Activated CD8-positive, alpha-beta T cell treated with anti-CD3 and anti-CD28 coated beads for 36 hours (primary cell): ENCODE results near the gene ALDH16A1. TPM values are rescaled to one million over a fixed set of nuclear protein-coding genes. Genes with fewer than 3 reads are reported as not detected.

Experiments
- ATAC-seq: fragments of 200-7000 bp; cut with Tn5 transposase; one replicate; pipeline ENCODE4 v1.10.0; 2021; ENCODE audit warnings: mild to moderate bottlenecking, moderate library complexity
- CTCF ChIA-PET: fragments of 350-600 bp; sonication (Branson Sonifier 250); formaldehyde crosslinking; loops from one replicate; lab custom pipeline; 2021; ENCODE audit warnings: antibody characterized with exemption; lab: Charles Lee
- POLR2A ChIA-PET: fragments of 350-600 bp; sonication (Branson Sonifier 250); formaldehyde crosslinking; loops from one replicate; lab custom pipeline; 2021; ENCODE audit warnings: antibody characterized with exemption; lab: Charles Lee
- DNase-seq: peaks from one replicate; pipeline ENCODE4 v3.0.0-alpha.2; 2020
- H3K27ac Mint-ChIP-seq: one replicate; pipeline ENCODE4 v1.8.0; 2021; ENCODE audit warnings: mild to moderate bottlenecking, mixed read lengths
- H3K27me3 Mint-ChIP-seq: one replicate; pipeline ENCODE4 v1.8.0; 2021; ENCODE audit warnings: mixed read lengths
- H3K36me3 Mint-ChIP-seq: one replicate; pipeline ENCODE4 v1.8.0; 2021; ENCODE audit warnings: low read depth, mixed read lengths
- H3K4me1 Mint-ChIP-seq: one replicate; pipeline ENCODE4 v1.8.0; 2021; ENCODE audit warnings: low read depth, mixed read lengths
- H3K4me3 Mint-ChIP-seq: one replicate; pipeline ENCODE4 v1.8.0; 2021; ENCODE audit warnings: mild to moderate bottlenecking, moderate library complexity, mixed read lengths
- H3K9me3 Mint-ChIP-seq: one replicate; pipeline ENCODE4 v1.8.0; 2021; ENCODE audit warnings: mixed read lengths
- CTCF ChIP-seq: fragments of 200-600 bp; IDR thresholded peaks from one replicate; pipeline ENCODE4 v1.8.0; 2022; ENCODE audit warnings: antibody characterized with exemption, mild to moderate bottlenecking
- intact Hi-C: fragments of 100-400 bp; cut with micrococcal nuclease; formaldehyde crosslinking; loops from one replicate; pipeline ENCODE4 v1.10.0; 2022
- microRNA-seq: library from miRNA; unstranded; fragments of <30 nt; microRNA quantifications from one replicate; pipeline ENCODE4 v1.2.0, GENCODE V29; 2022; ENCODE audit warnings: borderline microRNAs expressed, borderline replicate concordance
- total RNA-seq, 2 experiments: library from RNA; stranded (reverse); gene quantifications; one replicate each; pipeline ENCODE4 v1.2.3, GENCODE V29; 2021

Gene ALDH16A1
- total RNA-seq, 2 experiments from 2014 or later: 24.6 to 24.8 TPM

GRCh38 chr19:49515767-49516166, 62.7 kb downstream of the ALDH16A1 start:
- Mint-ChIP-seq H3K27ac (no peak overlapping the region), H3K4me3 (no peak overlapping the region), H3K9me3 (no peaks in the 10 kb centered on the region), H3K27me3 (no peaks in the 10 kb centered on the region), H3K4me1 (peaks cover 19% of the 10 kb centered on the region), H3K36me3 (no peaks in the 10 kb centered on the region)
- intact Hi-C loops: no loop called here
- no peak for ATAC-seq
- TF ChIP-seq CTCF: no peak
- no peak for DNase-seq
- ChIA-PET POLR2A (no interaction called here), CTCF (interaction anchor here (0.8 to 3.3 kb wide), 4 partner anchors 9 to 54 kb away, joined by 3 to 16 read pairs (median 7); no protein-coding TSS in a partner anchor)

- Mint-ChIP-seq H3K4me1 (peaks cover 8% of the 10 kb centered on the region), H3K36me3 (no peaks in the 10 kb centered on the region), H3K27me3 (no peaks in the 10 kb centered on the region), H3K9me3 (no peaks in the 10 kb centered on the region), H3K4me3 (no peak overlapping the region), H3K27ac (no peak overlapping the region)
- DNase-seq (no peak), ATAC-seq (no peak)
- CTCF ChIA-PET: interaction anchor here (1.1 to 1.5 kb wide), 5 partner anchors 15 to 155 kb away, joined by 3 to 9 read pairs (median 3); no protein-coding TSS in a partner anchor
- POLR2A ChIA-PET: no interaction called here
- intact Hi-C loops: no loop called here
- TF ChIP-seq CTCF: no peak
These were observed 65.0 kb downstream of the ALDH16A1 start for GRCh38 chr19:49518033-49518432.

Small RNAs within 50 kb of the gene (microRNA-seq; reads per million reads assigned to microRNA genes)
- 10,636 reads per million, percentile 98 among the genes with 10 or more reads in this experiment for gene MIR150

Other genes starting within 250 kb of the ALDH16A1 start
- 1 to 10 TPM in 1 of 2 experiments, under 1 TPM in 1; 0.61 to 1.1 TPM for gene SLC6A16, start 128.0 kb upstream of the ALDH16A1 start, total RNA-seq
- gene CD37, start 117.8 kb upstream of the ALDH16A1 start, total RNA-seq: 100 to 1,000 TPM; 131 to 137 TPM
- gene TEAD2, start 90.8 kb upstream of the ALDH16A1 start, total RNA-seq: not detected
- gene DKKL1, start 89.3 kb upstream of the ALDH16A1 start, total RNA-seq: not detected
- under 1 TPM in 1 of 2 experiments, not detected in 1; 0.95 TPM for gene KASH5, start 65.0 kb upstream of the ALDH16A1 start, total RNA-seq
- gene PTH2, start 29.8 kb upstream of the ALDH16A1 start, total RNA-seq: not detected
- gene GFY, start 27.8 kb upstream of the ALDH16A1 start, total RNA-seq: not detected
- gene SLC17A7, start 11.7 kb upstream of the ALDH16A1 start, total RNA-seq: under 1 TPM in 1 of 2 experiments, not detected in 1; 0.23 TPM
- gene PIH1D1, start 1.4 kb upstream of the ALDH16A1 start, total RNA-seq: 100 to 1,000 TPM; 124 to 126 TPM
- 10 to 100 TPM; 57.7 to 61.2 TPM for gene FLT3LG, start 21.0 kb downstream of the ALDH16A1 start, total RNA-seq
- gene RPL13A, start 34.4 kb downstream of the ALDH16A1 start, total RNA-seq: 1,000 to 10,000 TPM; 4,285 to 4,329 TPM
- 1,000 to 10,000 TPM; 3,251 to 3,427 TPM for gene RPS11, start 43.2 kb downstream of the ALDH16A1 start, total RNA-seq
- 10 to 100 TPM; 13.1 to 13.6 TPM for gene FCGRT, start 59.4 kb downstream of the ALDH16A1 start, total RNA-seq
- gene RCN3, start 74.8 kb downstream of the ALDH16A1 start, total RNA-seq: 1 to 10 TPM; 4.2 to 5.9 TPM
- gene NOSIP, start 127.3 kb downstream of the ALDH16A1 start, total RNA-seq: 10 to 100 TPM; 75.6 to 79.4 TPM
- gene PRRG2, start 128.1 kb downstream of the ALDH16A1 start, total RNA-seq: 1 to 10 TPM; 1.5 TPM
- 10 to 100 TPM; 16.0 to 17.8 TPM for gene PRR12, start 138.0 kb downstream of the ALDH16A1 start, total RNA-seq
- gene RRAS, start 186.9 kb downstream of the ALDH16A1 start, total RNA-seq: 1 to 10 TPM; 6.3 to 7.1 TPM
- 10 to 100 TPM; 54.5 to 57.2 TPM for gene SCAF1, start 189.0 kb downstream of the ALDH16A1 start, total RNA-seq
- gene IRF3, start 212.6 kb downstream of the ALDH16A1 start, total RNA-seq: 100 to 1,000 TPM in 1 of 2 experiments, 10 to 100 TPM in 1; 90.8 to 108 TPM
- 10 to 100 TPM; 63.4 to 64.6 TPM for gene BCL2L12, start 212.7 kb downstream of the ALDH16A1 start, total RNA-seq
- gene PRMT1, start 224.0 kb downstream of the ALDH16A1 start, total RNA-seq: 100 to 1,000 TPM; 419 to 437 TPM
- 1 to 10 TPM; 5.2 to 6.2 TPM for gene ADM5, start 236.4 kb downstream of the ALDH16A1 start, total RNA-seq
- 1 to 10 TPM in 1 of 2 experiments, under 1 TPM in 1; 0.69 to 1.0 TPM for gene CPT1C, start 237.9 kb downstream of the ALDH16A1 start, total RNA-seq